Activated T-cell treated with anti-CD3 and anti-CD28 coated beads, Interleukin-2, amount 50 U/mL, for 4 hours (primary cell): ENCODE results near the gene MEGF8. TPM values are rescaled to one million over a fixed set of nuclear protein-coding genes. Genes with fewer than 3 reads are reported as not detected.
A peak's percentile ranks its signal among the peaks of the same experiment; 100 is the strongest.

ENCODE experiments used
- ATAC-seq, 2 donors: fragments of 200-7000 bp; cut with Tn5 transposase; one replicate each; pipeline ENCODE4 v1.10.0; 2021
- DNase-seq: peaks from one replicate; pipeline ENCODE4 v3.0.0-alpha.2; 2020
- H3K27me3 Mint-ChIP-seq: one replicate; pipeline ENCODE4 v1.8.0; 2021; ENCODE audit warnings: low read depth, mixed read lengths
- H3K36me3 Mint-ChIP-seq: one replicate; pipeline ENCODE4 v1.8.0; 2022; ENCODE audit warnings: mixed read lengths; ENCODE audit not compliant: insufficient read depth
- H3K4me1 Mint-ChIP-seq: one replicate; pipeline ENCODE4 v1.8.0; 2021; ENCODE audit warnings: low read depth, mixed read lengths
- H3K4me3 Mint-ChIP-seq: one replicate; pipeline ENCODE4 v1.8.0; 2021; ENCODE audit warnings: mild to moderate bottlenecking, moderate library complexity, mixed read lengths
- H3K9me3 Mint-ChIP-seq: one replicate; pipeline ENCODE4 v1.8.0; 2021; ENCODE audit warnings: mixed read lengths
- total RNA-seq, 3 donors: library from RNA; stranded (reverse); gene quantifications; one replicate each; pipeline ENCODE4 v1.2.1, GENCODE V29; 2021

Gene MEGF8
- total RNA-seq, 3 donors from 2014 or later, result 6.9 to 7.6 (median 6.9) TPM

DNA sequence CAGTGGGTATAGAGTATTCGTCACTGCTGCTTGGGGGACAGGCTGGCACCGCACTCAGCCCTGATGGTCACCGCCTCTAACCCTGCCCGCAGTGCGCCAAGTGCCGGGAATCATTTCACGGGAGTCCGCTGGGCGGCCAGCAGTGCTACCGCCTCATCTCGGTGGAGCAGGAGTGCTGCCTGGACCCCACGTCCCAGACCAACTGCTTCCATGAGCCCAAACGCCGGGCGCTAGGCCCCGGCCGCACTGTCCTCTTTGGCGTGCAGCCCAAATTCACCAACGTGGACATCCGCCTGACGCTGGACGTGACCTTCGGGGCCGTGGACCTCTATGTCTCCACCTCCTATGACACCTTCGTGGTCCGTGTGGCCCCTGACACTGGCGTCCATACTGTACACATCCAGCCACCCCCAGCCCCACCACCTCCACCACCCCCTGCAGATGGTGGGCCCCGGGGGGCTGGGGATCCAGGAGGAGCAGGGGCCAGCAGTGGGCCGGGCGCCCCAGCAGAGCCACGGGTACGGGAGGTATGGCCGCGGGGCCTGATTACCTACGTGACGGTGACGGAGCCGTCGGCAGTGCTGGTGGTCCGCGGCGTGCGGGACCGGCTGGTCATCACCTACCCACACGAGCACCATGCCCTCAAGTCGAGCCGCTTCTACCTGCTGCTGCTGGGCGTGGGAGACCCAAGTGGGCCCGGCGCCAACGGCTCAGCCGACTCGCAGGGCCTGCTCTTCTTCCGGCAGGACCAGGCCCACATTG lies 50.2 kb downstream of the MEGF8 start:
- H3K9me3 Mint-ChIP-seq, result no peaks in the 10 kb centered on the region
- DNase-seq, result no peak

DNA sequence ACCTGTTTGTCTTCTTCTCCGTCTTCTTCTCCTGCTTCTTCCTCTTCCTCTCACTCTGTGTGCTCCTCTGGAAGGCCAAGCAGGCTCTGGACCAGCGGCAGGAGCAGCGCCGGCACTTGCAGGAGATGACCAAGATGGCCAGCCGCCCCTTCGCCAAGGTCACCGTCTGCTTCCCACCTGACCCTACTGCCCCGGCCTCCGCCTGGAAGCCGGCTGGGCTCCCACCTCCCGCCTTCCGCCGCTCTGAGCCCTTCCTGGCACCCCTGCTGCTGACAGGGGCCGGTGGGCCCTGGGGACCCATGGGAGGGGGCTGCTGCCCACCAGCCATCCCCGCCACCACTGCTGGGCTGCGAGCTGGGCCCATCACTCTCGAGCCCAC lies 50.7 kb downstream of the MEGF8 start:
- peaks cover 1% of the 10 kb centered on the region for H3K4me1 Mint-ChIP-seq
- H3K9me3 Mint-ChIP-seq, result no peaks in the 10 kb centered on the region
- no peak for ATAC-seq
- H3K4me3 Mint-ChIP-seq, result no peak overlapping the region
- H3K36me3 Mint-ChIP-seq, result no peaks in the 10 kb centered on the region
- no peak for DNase-seq
- peaks cover 11% of the 10 kb centered on the region for H3K27me3 Mint-ChIP-seq

More for the DNA sequence above, 50.2 kb downstream of the MEGF8 start:
- ATAC-seq, result no peak
- Mint-ChIP-seq H3K4me1 (peaks cover 1% of the 10 kb centered on the region), H3K4me3 (no peak overlapping the region), H3K36me3 (no peaks in the 10 kb centered on the region), H3K27me3 (peaks cover 8% of the 10 kb centered on the region)

GRCh38 chr19:42378225-42379215 lies 53.1 kb downstream of the MEGF8 start:
- ATAC-seq (peak; percentile 65 to 74), DNase-seq (no peak)
- Mint-ChIP-seq H3K4me3 (no peak overlapping the region), H3K36me3 (no peaks in the 10 kb centered on the region), H3K27me3 (peaks cover 26% of the 10 kb centered on the region), H3K4me1 (peaks cover 1% of the 10 kb centered on the region), H3K9me3 (no peaks in the 10 kb centered on the region)

- peaks cover 1% of the 10 kb centered on the region for H3K4me1 Mint-ChIP-seq
- no peaks in the 10 kb centered on the region for H3K36me3 Mint-ChIP-seq
- H3K9me3 Mint-ChIP-seq, result no peaks in the 10 kb centered on the region
- DNase-seq, result no peak
- H3K4me3 Mint-ChIP-seq, result no peak overlapping the region
- ATAC-seq, result no peak
- peaks cover 26% of the 10 kb centered on the region for H3K27me3 Mint-ChIP-seq
Measured at GRCh38 chr19:42380155-42380554, 54.7 kb downstream of the MEGF8 start.

- Mint-ChIP-seq H3K36me3 (no peaks in the 10 kb centered on the region), H3K4me3 (peak overlapping the region; percentile 62), H3K9me3 (no peaks in the 10 kb centered on the region), H3K4me1 (peaks cover 5% of the 10 kb centered on the region), H3K27me3 (peaks cover 44% of the 10 kb centered on the region)
- ATAC-seq (peak; percentile 96 to 99), DNase-seq (peak; percentile 60)
Measured at GRCh38 chr19:42386974-42387707, 61.7 kb downstream of the MEGF8 start.

DNA sequence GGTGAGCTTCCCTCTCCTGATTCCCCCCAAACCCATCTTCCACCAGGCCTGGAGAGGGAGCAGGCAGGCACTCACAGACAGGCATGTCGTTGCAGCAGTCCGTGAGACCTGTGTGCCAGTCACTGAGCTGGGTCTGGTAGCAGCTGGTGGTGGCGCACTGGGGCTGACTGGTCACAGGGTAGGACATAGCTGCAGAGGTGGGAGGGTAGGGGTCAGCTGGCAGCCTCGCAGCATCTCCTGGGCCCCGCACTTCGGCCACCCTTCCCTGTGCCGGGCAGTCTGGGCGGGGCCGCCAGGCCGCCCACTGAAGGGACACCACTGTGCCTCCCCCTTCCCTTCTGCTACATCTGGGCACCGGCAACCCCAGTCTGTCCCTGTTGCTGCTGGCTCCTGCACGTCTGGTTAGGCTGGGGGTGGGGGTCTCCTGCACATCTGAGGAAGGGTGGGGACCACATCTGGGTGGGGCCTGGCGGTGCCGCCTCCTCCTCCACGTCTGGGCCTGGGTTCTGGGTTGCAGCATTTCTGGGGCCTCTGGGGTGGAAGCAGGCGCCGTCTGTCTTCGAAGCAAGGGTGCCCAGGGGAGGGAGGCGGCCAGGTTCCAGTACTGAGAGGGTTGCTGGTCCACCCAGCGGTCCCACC lies 63.5 kb downstream of the MEGF8 start:
- H3K36me3 Mint-ChIP-seq, result no peaks in the 10 kb centered on the region
- ATAC-seq (no peak), DNase-seq (no peak)
- no peaks in the 10 kb centered on the region for H3K9me3 Mint-ChIP-seq
- peaks cover 36% of the 10 kb centered on the region for H3K27me3 Mint-ChIP-seq
- no peak overlapping the region for H3K4me3 Mint-ChIP-seq
- H3K4me1 Mint-ChIP-seq, result peaks cover 5% of the 10 kb centered on the region

DNA sequence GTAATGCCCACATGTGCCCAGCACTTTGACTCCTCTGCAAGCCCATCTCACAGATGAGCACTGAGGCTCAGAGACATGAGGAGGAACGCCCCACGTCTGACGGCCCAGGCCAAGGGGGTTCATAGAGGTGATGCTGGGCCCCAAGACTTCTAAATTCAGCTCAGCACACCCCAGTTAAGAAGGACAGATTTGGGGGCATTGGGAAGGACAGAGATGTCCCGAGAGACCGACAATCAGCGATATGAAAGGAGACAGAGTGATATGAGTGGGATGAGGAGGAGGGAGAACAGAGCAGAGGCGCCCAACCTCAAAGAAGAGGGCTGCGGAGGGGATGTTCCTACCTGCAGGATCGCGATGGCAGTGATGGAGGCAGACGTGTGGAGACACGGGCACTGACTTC lies 64.5 kb downstream of the MEGF8 start, which contains the start of gene CNFN:
Gene CNFN (minus strand): TSS at position 399 of the 400 bp plus-strand sequence. CDS start 1,260 bp downstream, outside the sequence.
- Mint-ChIP-seq H3K4me1 (peaks cover 5% of the 10 kb centered on the region), H3K9me3 (no peaks in the 10 kb centered on the region), H3K27me3 (peaks cover 36% of the 10 kb centered on the region), H3K36me3 (no peaks in the 10 kb centered on the region), H3K4me3 (no peak within 1 kb of the TSS)
- ATAC-seq (no peak), DNase-seq (no peak)

GRCh38 chr19:42392165-42392564 lies 66.7 kb downstream of the MEGF8 start:
- Mint-ChIP-seq H3K27me3 (peaks cover 27% of the 10 kb centered on the region), H3K9me3 (no peaks in the 10 kb centered on the region), H3K4me1 (peaks cover 9% of the 10 kb centered on the region), H3K4me3 (no peak overlapping the region), H3K36me3 (no peaks in the 10 kb centered on the region)
- DNase-seq, result no peak
- ATAC-seq, result no peak

GRCh38 chr19:42394751-42395150 lies 69.3 kb downstream of the MEGF8 start:
- Mint-ChIP-seq H3K36me3 (no peaks in the 10 kb centered on the region), H3K27me3 (peaks cover 15% of the 10 kb centered on the region), H3K4me1 (peaks cover 24% of the 10 kb centered on the region), H3K4me3 (no peak overlapping the region), H3K9me3 (no peaks in the 10 kb centered on the region)
- DNase-seq (no peak), ATAC-seq (no peak)

- Mint-ChIP-seq H3K9me3 (no peaks in the 10 kb centered on the region), H3K27me3 (peaks cover 7% of the 10 kb centered on the region), H3K36me3 (no peaks in the 10 kb centered on the region), H3K4me1 (peaks cover 31% of the 10 kb centered on the region), H3K4me3 (peak overlapping the region; percentile 94)
- peak; percentile 85 for DNase-seq
- ATAC-seq, result peak; percentile 96 to 98
Measured at GRCh38 chr19:42396381-42397262, 71.2 kb downstream of the MEGF8 start.

DNA sequence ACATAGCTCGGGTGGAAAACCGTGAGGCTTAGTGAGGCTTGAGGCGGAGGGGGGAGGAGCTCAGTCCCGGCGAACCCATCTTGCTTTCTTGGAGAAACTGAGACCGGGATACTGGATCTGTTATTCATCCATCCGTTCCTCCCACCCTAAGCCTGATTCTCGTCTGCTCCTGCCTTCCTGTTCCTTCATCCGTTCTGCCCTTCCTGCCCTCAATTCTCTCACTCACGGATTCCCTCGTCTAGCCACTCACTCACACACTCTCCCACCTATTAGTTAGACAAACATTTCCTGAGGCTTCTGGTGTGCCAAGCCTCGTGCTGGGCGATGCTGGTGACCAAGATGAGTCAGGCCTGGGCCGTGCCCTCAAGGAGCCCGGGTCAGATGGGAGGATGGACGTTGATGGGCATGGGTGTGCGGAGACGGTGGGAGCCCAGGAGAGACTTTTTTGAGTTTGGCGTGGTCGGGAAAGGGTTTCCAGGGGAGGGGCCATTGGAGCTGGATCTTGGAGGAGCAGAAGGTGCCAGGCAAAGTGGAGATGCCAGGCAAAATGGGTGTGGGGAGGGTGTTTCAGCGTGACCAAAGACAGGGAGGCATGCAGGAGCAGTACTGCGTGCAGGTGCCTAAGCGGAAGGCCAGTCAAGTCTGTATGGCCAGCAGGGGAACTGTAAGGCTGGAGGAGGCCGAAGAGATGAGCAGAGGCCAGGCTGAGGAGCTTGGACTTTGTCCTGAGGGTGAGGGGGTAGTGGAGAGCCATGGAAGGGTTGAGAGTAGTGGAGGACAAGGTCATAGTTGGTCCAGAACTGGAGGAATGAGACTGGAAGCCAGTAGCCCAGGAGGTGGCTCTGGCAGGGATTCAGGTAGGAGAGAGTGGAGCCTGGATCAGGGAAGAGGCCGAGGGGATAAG lies 72.1 kb downstream of the MEGF8 start:
- Mint-ChIP-seq H3K36me3 (no peaks in the 10 kb centered on the region), H3K27me3 (peaks cover 3% of the 10 kb centered on the region), H3K4me3 (peak overlapping the region; percentile 94), H3K4me1 (peaks cover 36% of the 10 kb centered on the region), H3K9me3 (no peaks in the 10 kb centered on the region)
- no peak for DNase-seq
- ATAC-seq, result no peak

DNA sequence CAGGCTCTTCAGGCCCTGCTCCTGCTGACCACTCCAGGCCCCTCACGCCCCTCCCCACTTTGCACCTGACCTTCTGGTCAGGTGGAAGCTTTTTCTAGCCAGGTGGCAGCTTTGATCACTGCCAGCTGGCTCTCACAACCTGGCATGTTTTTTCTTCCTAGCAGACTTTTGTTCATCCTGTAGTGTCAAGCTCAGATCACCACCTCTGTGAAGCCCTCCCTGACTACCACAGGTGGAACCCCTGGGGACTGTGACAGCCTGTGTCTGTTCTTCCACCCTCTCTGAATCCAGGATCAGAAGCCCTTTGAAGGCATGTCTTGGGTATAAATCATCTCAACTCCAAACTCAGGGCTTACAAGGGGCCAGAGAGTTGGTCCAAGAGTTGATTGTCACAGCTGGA lies 75.0 kb downstream of the MEGF8 start:
- DNase-seq (no peak), ATAC-seq (no peak)
- peaks cover 36% of the 10 kb centered on the region for H3K4me1 Mint-ChIP-seq
- H3K27me3 Mint-ChIP-seq, result no peaks in the 10 kb centered on the region
- peaks cover 2% of the 10 kb centered on the region for H3K36me3 Mint-ChIP-seq
- no peak overlapping the region for H3K4me3 Mint-ChIP-seq
- no peaks in the 10 kb centered on the region for H3K9me3 Mint-ChIP-seq
